Embryonic facial prominence (tissue), 1 donor: ENCODE measurements around the gene FGF21.

Experiments used
- DNase-seq: peaks from one replicate; pipeline ENCODE4 v3.0.0-alpha.2; 2016; ENCODE audit errors: extremely low spot score

The FGF21 gene

DNA sequence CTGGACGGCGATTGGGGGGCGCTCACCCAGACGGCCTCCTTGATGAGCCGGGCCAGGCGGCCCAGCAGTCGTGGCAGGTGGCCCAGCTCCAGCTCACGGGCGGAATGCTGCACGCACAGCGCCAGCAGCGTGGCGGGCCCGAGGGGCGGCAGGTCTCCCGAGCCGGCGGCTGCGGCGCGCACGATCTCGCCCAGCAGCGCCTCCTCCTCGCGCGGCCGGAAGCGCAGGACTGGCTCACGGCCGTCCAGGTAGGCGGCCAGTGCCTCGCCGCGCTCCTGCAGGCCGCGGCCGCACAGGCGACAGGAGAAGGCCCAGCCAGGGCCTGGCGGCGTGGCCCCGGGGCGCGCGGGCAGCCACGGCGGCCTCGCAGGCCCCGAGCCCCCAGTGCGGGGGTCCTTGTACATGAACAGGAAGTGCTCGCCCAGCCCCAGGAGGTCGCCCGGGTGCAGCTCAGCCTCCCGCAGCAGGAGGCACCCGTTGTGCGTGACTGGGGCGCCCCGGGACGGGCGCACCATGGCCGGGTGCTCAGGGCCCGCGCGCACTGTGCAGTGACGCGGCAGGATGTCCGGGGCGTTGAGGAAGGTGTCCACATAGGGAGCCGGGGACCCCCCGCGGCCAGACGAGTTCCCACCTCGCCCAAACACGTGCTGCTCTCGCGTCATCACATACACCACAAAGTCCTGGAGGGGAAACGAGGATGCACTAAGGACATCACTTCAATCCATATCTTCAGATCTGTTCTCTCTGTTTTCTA lies 26.2 kb upstream of the FGF21 start:
- no peak for DNase-seq

DNA sequence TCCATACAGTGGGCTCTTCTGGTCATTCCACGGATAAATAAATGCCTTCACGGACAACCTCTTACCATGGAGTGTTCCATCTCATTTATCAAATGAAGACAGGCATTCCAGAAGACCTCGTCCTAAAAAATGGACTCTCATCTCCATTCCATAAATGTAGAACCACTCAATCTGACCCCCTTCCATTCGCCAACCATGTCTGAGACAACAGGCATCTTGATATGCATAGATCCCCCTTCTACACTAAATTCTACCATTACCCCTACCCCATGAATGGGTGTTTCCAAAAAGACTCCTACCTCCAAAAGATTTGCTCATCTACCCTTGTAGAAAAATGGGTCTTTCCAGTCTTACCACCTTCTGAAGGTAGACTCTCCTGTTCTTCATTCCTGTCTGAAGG lies 23.9 kb upstream of the FGF21 start:
- DNase-seq, result no peak

DNA sequence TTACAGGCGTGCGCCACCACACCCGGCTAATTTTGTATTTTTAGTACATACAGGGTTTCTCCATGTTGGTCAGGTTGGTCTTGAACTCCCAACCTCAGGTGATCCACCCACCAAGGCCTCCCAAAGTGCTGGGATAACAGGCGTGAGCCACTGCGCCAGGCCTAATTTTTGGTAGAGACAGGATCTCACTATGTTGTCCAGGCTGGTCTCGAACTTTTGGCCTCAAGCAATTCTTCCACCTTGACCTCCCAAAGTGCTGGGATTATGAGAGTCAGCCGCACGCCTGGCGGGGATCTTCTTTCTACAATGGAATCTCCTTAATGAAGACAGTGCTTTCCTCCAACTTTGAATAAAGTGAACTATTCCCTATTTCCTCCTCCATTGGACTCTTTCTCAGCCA lies 20.7 kb upstream of the FGF21 start:
- DNase-seq, result no peak

DNA sequence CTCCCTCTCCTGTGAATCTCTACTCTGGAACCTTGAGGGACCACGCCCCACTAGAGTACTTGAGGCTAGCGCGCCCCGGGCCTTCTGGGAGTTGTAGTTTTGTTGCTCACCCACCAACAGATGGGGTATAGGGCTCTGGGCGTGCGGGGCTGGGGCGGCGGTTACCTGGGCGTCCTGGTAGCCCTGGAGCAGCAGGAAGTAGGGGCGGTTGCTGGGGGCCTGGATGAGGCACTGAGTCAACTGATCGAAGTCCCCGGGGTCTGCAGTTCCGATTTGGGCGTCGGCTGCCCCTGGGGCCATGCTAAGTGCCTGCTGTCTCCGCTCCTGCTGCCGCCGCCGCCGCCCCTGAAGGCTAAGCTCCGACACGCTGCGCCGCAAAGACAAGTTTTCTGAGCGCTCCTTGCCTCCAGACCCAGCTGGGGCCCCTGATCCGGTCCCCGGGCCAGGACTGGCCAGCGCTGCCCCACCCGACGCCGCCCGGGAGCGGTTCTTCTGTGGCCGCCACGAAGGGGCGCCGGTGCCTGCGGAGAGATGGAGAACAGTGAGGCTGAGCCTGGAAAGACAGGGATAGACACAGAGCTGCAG lies 20.2 kb upstream of the FGF21 start:
- DNase-seq, result no peak

DNA sequence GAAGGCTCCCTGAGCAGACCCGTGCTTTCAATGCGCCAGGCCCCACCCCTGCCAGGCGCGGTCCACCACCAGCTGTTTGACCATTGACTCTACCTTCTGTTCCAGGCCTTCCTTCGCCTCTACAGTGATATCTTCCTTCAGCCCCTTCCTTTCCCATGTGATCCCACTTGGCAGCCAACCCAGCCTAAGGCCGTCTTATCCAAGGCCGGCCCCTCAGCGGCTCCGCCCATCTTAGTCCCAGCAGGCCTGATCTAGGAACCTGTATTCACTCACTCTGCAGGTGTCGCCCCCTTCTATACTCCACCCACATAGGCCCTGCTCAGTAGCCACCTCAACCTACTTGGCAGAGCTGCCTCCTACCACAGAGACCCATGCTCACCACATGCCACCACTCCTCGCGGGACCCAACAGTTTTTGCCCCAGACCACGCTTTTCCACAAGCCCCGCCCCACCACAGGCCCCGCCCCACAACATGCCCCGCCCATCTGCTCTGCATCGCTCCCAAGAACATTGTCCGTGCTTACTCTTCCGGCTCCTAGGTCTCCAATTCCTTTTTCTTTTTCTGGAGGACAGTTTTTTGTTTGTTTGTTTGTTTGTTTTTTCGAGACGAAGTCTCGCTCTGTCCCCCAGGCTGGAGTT lies 17.8 kb upstream of the FGF21 start:
- DNase-seq, result no peak

DNA sequence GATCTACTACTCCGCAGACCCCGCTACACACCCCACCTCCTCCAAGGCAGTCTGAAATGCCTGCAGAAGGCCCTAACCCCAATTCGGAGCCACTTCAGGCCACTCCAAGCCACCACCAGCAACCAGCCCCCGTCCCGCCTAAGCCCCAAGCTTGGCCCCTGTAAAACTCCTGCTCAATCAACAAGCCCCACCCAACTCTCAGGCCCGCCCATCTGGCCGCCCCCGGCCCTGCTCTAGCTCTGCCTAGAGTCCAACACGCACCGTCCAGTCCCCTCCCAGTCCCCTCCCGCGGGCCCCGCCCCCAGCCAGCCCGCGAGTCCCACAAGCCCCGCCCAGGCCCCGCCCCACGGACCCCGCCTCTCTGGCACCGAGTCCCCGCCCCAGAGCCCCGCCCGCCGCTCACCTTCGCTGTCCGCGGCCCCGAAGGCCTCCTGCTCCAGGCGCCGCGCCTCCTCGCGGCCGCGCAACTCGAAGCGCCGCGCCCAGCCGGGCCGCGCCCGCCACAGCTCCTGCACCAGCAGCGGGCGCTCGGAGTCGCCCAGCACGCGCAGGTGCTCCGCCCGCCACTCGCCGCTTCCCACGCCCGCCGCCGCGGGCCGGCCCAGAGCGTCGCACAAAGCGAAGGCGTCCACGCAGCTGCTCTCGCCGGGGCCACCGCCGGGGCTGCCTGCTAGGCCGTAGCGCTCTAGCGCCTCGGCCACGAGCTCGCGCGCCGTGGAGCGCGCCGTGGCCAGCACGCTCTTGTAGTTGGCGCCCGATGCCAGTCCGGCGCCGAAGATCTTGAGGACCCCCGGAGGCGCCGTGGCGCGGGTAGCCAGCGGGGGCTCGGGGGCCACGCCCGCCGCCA lies 16.5 kb upstream of the FGF21 start:
- DNase-seq, result peak; percentile 55

DNA sequence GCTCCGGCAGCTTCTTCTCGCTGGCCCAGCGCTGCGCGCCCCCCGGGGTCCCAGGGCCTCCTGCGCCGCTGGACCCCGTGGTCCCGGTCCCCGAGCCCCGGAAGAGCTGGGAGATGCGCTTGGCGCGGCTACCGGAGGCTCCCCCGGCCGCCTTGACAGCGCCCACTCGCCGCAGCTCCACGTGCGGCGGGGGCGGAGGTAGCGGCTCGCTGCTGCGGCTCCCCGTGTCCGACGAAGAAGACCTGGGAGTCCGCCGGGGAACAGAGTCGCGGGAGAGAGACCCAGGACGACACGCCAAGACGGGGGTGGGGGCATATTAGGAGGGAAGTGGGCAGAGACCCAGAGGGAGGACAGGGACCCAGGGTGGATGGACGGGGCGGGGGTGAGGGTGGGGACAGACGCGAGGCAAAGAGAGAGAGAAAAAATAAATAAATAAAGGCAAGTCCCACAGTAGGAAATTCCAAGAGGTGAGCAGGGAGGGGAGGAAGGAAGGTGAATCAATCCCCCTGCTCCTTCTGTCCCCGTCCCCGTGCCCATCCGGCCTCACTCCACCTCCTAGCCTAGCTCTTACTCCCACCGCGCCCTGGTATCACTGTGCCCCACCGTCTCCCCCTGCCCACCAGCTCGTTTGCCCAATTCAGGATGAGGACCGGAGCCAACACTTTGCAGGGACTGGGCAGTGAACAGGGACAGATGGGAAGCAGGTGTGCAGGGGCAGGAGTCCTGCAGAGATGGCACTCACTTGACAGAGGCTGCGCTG lies 15.7 kb upstream of the FGF21 start:
- no peak for DNase-seq

DNA sequence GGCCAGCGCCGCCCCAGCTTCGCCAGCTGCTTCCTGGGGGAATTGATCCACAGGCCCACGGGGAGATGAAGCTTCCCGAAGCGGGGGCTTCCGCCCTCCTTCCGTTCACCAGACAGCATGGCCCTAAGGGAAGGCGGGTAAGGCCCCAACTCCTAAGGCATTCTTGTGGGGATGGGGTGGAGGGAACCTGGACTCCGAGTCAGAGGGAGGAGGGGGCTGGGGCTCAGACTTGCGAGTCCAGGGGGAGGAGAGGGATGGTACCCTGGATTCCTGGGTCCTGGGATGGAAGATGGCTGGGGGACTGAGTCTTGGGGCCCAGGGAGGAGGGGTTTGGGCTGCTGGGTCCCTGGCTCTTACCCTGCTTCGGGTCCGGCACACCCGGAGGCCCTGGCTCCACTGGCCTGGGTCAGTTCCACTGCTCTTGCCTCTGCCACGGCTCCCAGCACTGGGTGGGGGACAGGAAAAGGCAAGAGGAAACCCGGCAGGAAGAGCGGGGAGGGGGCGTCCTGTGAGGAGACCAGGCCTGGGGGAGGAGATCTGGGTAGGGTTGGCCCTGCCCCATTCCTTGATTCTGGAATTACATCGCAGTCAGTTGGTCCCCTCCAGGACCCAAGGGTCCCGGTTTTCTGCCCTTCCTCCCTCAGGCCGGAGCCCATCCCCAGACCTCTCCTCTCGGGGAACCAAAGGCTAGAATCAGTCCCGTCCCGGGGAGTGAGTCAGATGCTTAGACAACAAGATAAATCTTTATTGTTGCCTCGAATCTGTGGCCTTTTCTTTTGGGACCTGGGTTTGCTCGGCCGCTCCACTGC lies 15.0 kb upstream of the FGF21 start, which contains the start of gene RASIP1:
Gene RASIP1 (minus strand): TSS at position 447 of the 809 bp plus-strand sequence. CDS start 328 bp downstream, at position 119.
- DNase-seq, result no peak

DNA sequence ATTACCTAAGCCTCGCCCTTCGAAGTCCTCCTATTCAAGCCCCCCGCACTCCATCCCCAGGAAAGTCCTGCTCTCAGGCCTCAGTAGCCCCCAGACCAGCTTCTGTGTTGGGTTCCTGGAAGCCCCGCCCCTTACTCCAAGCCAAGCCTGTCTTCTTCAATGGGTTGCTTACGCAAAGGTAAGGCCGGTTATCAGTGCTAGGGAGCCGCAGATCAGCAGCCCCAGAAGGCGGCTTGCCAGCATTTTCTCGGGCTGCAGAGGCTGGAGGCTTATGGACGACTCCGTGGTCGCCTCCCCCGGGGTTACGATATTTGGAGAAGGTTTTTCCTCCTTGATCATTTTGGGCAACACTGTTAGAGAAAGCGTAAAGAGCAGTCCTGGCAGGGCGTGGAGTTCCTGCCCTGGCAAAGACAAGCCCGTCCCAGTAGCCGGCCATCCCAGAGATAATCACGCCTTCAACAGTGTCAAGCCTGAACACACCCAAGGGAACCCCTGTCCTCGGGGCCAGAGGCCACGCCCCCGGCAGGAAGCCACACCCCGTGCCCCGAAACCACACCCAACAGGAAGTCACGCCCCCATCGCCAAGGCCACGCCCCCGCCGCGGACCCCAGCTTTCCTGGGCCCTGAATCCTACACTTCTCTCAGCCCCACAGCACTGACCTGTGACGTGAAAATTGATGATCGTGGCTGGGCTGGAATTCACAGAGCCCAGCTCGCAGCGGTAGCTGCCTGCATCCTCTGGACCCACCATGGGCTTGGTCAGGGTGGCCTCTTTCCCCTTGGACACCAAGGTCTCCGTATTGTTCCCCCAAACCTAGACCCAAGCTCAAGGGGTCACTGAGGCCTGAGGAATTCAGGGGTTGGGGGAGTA lies 14.0 kb upstream of the FGF21 start:
- DNase-seq, result no peak

DNA sequence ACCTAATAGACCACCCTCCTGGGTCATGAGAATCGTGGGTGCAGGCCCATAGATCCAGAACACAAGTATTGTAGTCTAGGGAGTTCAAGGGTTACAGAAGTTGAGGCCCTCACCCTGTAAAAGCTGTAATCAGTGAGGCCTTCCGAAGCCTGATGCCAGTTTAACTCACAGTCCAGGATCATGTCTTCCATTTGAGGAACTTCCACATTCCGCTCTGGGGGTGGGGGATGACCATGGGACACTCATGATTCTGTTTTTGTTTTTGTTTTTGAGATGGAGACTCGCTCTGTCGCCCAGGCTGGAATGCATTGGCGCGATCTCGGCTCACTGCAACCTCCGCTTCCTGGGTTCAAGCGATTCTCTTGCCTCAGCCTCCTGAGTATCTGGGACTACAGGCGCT lies 13.2 kb upstream of the FGF21 start:
- no peak for DNase-seq

DNA sequence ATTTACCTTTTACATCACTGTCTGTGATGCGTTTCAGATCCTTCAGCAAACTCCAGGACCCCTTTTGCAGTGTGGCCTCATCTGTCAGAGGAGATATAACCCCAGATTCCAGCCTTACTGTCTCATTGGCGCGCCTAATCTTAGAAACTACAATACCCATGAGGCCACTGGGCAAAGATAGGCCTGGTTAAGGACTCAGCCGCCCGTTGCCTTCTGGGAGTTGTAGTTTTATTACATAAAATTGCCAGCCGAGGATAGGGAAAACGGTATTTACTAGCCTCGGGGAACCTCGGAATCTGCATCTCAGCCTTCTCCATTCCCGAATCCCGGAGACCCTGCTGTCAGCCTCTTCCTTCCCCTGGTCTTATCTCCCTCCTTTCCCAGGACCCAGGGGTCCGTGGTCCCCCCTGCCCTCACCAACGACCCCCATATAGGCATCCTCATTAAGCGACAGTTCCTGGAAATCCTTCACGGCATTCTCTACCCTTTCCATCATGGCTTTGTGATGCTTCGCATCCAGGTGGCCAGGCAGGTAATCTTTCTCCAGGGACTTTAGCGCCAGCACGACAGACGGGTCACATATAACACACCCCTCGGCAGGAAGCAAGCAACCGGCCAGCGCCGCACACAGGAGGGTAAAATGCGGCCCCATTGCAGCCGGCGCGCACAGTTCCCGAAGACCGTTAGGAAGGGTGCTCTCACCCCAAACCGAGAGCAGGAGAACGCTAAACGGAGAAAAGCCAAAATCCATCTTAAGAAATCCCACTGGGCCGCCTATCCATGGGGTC lies 9.9 kb upstream of the FGF21 start:
- no peak for DNase-seq

DNA sequence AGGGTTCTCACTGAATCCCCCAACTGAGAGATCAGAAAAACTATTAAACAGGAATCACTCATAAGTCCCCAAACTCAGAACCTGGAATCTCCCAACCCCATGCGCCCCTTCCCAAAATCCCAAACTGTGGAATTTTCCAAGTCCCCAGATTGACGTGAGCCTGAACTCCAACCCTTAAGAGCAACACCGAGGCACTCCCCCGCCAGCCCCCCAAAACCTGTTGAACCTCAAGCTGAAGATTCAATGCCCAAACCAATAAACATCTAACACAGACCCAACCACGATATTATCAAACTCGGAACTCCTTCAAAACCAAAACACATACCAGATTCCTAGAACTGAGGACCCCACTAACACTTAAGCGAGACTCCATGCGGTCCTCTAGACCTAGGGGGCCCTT lies 9.2 kb upstream of the FGF21 start:
- no peak for DNase-seq

DNA sequence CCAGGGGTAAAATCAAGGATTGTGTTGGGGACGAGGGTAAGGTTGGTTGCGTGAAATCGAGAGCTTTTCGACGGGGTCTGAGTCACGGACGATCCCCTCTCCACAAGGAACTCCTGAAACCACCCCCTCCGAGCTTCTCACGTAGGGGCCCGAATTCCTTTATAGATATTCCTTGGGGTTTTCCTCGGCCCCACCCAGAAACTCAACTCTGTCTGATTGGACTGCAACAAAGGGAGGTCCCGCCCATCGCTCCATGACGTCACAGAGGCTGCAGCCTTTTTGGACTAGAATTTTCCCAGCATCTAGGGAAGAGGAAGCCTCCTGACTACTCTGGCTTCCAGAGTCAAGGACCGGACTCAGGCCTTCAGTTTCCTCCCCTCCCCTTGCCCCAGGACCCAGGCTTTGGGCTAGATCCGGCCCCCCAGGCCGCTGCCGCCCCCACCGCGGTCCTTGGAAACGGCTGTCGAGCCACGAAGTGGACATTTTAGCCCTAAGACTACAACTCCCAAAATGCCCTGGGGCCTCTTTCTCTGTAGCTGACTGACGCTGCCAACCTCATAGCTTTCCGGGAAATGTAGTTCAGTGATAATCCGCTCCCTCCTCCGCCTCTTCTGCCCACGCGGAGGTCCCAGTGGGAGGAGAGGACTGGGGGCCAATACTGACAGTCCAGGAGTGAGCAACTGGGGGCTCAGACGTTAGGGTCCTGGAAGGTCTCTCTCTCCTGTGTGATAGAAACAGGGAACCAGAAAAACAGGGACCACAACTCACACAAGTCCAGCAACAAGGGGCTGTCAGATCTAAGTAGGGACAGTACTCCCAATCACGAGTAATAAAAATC lies 8.4 kb upstream of the FGF21 start, which contains the start of gene IZUMO1:
Gene IZUMO1 (minus strand): TSS at position 172 of the 838 bp plus-strand sequence. CDS start 1,050 bp downstream, outside the sequence.
- DNase-seq, result peak; percentile 84

DNA sequence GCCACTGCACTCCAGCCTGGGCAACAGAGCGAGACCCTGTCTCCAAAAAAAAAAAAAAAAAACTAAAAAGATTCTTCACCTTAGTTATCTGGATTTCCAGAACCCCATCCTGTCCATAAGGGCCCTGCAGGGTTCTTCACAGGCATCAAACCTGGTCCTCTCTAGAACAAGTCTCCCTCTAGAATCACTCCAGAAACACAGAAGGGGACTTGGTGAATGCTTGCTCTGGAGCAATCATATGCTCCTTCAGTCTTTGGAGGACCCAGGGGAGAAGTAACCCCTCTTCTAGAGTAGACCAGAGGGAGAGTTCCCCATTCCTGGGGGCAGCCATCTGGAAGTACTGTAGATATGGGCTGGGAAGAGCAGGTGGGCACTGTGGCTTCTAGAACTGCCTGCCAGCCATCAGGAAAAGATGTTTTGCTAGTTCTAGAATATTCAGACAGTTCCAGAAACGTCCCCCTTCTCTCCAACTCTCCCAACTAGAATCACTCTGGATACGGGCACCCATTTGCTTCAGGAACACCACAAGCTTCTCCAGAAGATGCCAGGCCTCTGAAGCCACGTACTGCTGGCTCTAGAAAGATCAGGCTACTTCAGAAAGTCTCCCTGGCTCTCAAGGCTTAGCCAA lies 5.6 kb upstream of the FGF21 start:
- no peak for DNase-seq

DNA sequence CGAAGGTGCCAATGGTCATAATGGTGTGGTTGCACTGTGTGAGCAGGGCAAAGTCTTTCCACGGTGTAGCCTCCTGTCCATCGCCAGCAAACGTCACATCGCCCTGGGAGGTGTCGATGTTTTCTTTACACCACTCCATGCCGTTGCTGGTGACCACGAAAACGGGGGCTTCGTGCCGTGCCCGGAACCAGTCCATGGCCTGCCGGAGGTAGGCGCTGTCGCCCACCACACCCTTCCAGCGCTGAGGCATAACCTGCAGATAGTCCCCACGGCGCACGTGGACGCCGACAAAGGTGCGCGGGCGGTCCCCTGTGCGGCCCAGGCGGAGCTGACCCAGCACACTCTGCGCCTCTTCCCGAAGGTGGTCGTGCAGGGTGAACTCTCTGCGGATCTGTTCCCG lies 5.0 kb upstream of the FGF21 start:
- no peak for DNase-seq

DNA sequence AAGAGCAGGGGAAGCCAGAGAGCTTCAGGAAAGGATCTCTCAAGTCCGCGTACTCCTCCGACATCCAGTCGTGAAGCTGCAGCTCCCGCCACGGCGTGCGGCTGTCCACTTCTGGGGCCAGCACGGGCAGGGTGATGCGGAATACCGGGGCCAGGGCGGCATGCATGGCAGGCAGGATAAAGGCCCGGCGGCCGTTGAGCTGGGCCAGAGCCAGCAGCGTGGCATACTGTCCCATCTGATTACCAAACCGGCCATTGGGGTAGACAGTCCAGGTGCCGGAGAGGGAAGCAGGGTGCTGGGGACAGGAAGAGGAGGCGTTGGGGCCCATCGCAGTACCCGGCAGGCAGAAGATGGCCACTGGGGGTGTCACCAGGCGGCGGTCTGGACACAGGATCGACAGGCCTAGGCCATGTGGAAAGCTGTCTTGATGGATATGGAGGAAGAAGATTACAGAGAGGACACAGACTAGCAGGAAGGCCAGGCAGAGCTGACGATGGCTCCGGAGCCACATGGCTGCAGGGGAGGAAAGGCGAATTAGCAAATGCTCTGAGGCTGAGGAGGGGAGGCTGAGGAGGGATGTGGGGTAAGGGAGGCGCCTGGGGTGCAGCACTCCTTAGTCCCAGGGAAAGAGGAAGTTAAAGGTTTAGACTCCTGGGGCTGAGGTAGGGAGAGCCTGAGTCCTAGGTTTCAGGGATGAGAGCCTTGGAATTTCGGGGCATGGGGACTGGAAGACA lies 4.4 kb upstream of the FGF21 start:
- no peak for DNase-seq
